Esophagus muscularis mucosa (tissue), 3 donors: ENCODE data around the gene RASD1.

Source experiments
- CTCF ChIP-seq, 3 experiments: fragments of 200-600 bp in 2 of 3; fragments of 450-650 bp in 1 of 3; sonication (generic) in 2 of 3; IDR thresholded peaks; one replicate each; pipeline ENCODE4 v1.5.1; 2017 to 2019; ENCODE audit warnings: antibody characterized with exemption in 3 of 3, mild to moderate bottlenecking in 2 of 3, moderate library complexity in 1 of 3
- POLR2A ChIP-seq: fragments of 450-650 bp; IDR thresholded peaks from one replicate; pipeline ENCODE4 v1.6.1; 2017; ENCODE audit warnings: antibody characterized with exemption, moderate library complexity, mild to moderate bottlenecking, low read depth
- POLR2AphosphoS5 ChIP-seq, 2 donors: sonication (generic); formaldehyde crosslinking; IDR thresholded peaks; one replicate each; pipeline ENCODE4 v1.6.1; 2017; ENCODE audit warnings: antibody characterized with exemption in 2 of 2

- TF ChIP-seq CTCF (IDR thresholded peaks at IDR 0.05) = no peak
- no peak for TF ChIP-seq POLR2A
- TF ChIP-seq POLR2AphosphoS5 (IDR thresholded peaks at IDR 0.05) = no peak
These were observed 26.2 kb downstream of the RASD1 start for GRCh38 chr17:17469996-17470395.
